Mucosa of gallbladder (tissue), 1 donor: ENCODE results near the gene TOX3. TPM values are rescaled to one million over a fixed set of nuclear protein-coding genes. Genes with fewer than 3 reads are reported as not detected.
A peak's percentile ranks its signal among the peaks of the same experiment; 100 is the strongest.

Experiments
- DNase-seq: peaks from one replicate; pipeline ENCODE4 v3.0.0-alpha.2; 2020; ENCODE audit warnings: low spot score
- total RNA-seq: library from RNA; stranded (reverse); gene quantifications from one replicate; pipeline ENCODE4 v1.2.1, GENCODE V29; 2021
- donor health status: DM: no; HTN: no; CAD: no.

TOX3 gene
- total RNA-seq, result 38.8 TPM

DNA sequence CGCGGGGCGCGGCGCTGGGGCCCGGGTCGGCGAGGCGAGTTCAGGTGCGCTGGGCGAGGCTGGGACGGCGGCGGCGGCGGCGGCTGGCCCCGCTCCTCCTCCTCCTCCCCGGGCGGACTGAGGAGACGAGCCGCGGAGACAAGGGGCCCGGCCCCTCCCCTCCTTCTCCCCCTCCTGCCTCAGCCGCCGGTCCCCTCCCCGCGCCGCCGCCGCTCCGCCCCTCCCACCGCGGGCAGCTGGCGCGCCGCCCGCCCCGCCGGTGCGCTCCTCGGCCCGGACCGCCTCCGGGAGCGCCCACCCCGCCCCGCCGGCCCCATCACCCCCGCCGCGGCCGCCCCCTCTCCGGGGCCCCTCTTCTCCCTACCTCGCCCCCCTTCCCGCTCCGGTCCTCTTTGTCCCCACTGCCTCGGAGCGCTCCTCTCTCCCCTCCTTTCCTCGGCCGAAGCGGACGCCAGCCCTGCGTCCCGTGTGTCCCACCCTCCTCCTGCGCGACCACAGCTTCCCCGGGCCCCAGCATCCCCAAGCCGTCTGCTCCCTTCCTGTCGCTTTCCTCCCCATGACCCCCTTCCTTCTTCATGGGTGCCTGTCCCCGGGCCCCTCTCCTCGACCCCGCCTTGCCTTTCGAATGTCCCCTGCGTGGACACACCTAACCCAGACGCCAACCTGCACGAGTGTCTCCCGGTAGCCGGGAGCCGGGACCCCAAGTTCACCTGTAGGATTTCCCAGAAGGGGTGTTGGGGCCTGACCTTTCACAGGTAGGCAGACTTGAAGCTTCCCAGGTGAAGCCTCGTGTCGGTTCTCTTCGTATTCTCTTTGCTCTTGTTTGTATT is at the start of gene TOX3:
Gene TOX3 (minus strand): TSS at position 140 of the 830 bp plus-strand sequence. CDS start 420 bp downstream, outside the sequence.
- DNase-seq, result peak; percentile 63

DNA sequence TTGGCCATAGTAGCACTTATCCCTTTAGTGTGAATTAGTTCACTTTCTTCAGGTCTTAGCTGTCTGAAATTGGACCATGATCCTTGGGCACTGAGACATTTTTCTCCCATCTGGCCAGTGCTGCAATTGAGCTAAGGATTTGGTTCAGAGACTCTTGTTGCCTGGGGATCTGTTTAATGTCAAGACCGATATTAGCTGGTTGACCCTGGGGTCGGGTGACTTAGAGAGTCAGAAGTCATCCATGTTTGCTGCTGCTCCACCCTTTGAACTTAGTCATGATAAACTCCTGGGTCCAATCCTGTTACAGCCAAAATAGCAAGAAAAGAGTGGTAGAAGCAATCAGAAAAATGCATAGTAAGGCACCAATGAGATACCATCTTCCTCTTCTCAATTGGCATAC is 45.8 kb upstream of the TOX3 start:
- DNase-seq, result peak; percentile 20

GRCh38 chr16:52591934-52592592 is 45.1 kb upstream of the TOX3 start:
- DNase-seq, result no peak

GRCh38 chr16:52591471-52591870 is 44.5 kb upstream of the TOX3 start:
- DNase-seq, result no peak

- DNase-seq, result no peak
Measured at GRCh38 chr16:52586159-52586558, 39.2 kb upstream of the TOX3 start.

- no peak for DNase-seq
Measured at GRCh38 chr16:52584354-52585320, 37.7 kb upstream of the TOX3 start.

DNA sequence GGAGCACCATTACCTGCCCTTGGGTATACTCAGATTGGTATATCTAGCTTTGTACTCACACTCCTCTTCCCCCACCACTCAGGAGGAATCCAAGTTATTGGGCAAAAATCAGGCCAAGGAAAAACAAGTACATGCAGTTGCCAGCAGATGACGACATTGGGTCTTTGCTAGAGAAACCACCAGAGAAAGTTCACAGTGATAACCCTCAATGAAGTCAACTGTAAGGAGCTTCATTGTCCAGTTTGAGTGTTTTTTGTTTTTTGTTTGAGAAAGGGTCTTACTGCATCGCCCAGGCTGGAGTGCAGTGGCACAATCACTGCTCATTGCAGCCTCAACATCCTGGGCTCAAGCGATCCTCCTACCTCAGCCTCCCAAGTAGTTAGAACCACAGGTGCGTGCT is 34.6 kb upstream of the TOX3 start:
- DNase-seq, result no peak

DNA sequence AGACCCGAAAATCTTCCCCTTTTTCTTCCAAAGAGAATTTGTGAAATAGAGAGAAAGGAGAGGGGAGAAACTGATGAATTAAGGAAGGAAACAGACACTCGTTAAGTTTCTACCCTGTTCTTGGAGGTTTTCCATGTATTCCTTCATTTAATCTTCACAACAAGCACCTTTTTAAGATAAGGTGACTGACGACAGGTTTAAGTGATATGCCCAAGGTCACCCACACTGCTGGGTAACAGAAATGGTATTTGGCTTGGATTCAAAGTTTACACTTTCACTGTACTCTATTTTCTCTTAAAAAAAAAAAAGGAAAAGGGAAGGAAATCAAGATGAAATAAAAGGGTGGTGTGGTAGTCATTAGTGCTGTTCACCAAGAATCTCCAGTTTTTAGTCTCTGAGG is 33.5 kb upstream of the TOX3 start:
- DNase-seq, result no peak

- DNase-seq, result no peak
Measured at GRCh38 chr16:52578829-52579498, 32.0 kb upstream of the TOX3 start.

GRCh38 chr16:52578007-52578828 is 31.3 kb upstream of the TOX3 start:
- no peak for DNase-seq

GRCh38 chr16:52577130-52577706 is 30.3 kb upstream of the TOX3 start:
- DNase-seq, result no peak

- peak; percentile 65 for DNase-seq
Measured at GRCh38 chr16:52573365-52574299, 26.7 kb upstream of the TOX3 start.

- no peak for DNase-seq
Measured at GRCh38 chr16:52572656-52573055, 25.7 kb upstream of the TOX3 start.

DNA sequence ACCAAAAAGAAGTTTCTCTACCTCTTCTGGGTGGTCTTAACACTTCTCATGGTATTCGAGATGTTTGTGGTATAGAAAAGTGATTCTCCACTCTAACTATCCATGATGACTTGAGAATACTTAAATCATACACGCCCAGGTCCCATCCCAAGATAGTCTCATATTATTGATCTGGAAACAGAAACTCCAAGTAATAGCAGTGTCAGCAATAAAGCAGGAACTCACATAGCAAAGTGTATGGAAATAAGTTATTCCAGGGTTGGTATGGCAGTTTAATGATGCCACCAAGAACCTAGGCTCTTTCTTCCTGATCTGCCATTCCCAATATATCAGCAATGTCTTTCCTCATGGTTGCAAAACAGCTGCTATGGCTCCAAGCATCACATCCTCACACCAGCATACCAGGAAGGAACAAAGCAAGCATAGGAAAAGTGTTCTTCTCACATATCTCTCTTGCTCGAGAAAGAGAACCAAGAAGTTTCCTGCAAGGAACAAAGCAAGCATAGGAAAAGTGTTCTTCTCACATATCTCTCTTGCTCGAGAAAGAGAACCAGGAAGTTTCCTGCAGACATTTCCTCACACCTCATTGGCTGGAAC is 23.6 kb upstream of the TOX3 start:
- no peak for DNase-seq

GRCh38 chr16:52569701-52570100 is 22.8 kb upstream of the TOX3 start:
- DNase-seq, result no peak

DNA sequence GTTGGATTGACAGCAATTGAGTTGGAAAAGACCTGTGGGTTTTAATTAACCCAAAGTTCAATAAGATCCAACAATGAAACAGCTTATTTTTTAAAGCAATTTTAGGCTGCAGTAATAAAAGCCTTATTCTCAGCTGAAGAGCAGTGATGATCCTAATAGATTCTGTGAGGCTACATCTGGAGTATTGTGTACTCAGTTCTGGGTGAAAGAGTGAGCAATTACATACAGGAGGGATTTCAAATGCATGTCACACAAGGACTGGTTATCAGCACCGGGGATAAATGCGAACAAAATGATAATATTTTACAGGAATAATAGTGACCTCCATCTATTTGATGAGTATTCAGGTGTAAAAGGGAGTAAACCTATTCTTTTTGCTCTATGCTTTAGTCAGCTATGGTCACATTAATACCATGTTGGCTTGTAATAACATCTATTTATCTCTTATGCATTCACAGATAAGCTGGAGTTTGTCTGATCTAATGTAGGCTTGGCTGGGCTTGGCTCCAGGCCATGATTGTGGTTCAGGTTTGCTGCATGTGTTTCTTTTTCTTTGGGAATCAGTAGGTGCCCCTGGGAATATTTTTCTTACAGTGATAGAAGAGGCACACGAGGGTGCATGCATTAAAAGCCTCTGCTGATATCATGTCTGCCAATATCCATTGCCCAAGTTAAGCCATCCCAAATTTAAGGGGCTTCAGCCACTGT is 22.2 kb upstream of the TOX3 start:
- no peak for DNase-seq

- DNase-seq, result no peak
Measured at GRCh38 chr16:52568495-52568894, 21.6 kb upstream of the TOX3 start.

GRCh38 chr16:52567193-52567592 is 20.2 kb upstream of the TOX3 start:
- DNase-seq, result no peak
